Measurements from ENCODE around the gene DDX10. TPM values are rescaled to one million over a fixed set of nuclear protein-coding genes. Genes with fewer than 3 reads are reported as not detected.

DDX10 gene
- polyA plus RNA-seq, 1 of the 3 experiments (the other 2 are of a cell fraction) = 35.8 TPM

DNA sequence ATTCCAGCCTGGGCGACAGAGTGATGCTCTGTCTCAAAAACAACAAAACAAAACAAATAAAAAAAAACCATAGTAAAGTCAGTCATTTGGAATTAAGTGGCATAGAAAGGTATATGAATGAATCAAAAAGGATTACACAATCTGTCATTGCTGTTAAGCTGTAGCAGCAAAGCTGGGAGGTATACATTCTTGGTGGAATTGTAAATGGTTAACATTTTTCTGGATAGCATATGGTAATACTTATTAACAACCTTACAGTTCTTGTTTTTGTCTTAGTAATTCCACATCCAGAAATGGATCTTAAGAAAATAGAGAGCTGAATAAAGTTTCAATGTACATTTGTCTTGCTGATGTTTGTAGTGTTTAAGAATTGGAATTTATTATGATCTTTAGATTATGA, 30.0 kb downstream of the DDX10 start:
- H4K20me1 ChIP-seq (ENCODE audit: insufficient read depth) = no peaks in the 10 kb centered on the region
- H3K9me3 ChIP-seq = no peaks in the 10 kb centered on the region
- 100% methylated on average over 1 of the region's 1 CpG for WGBS (ENCODE audit: low lambda C conversion rate)
- no peak overlapping the region for H3K9ac ChIP-seq
- TF ChIP-seq ELF1 (IDR thresholded peaks at IDR 0.05) (no peak), MEF2A (IDR thresholded peaks at IDR 0.05; ENCODE audit: borderline replicate concordance, low read depth) (no peak)
- ChIA-PET POLR2A (no interaction called here), CTCF (no interaction called here)
- no peak for DNase-seq
- H3F3A ChIP-seq (replicated peaks; ENCODE audit: insufficient read depth) = peaks cover 8% of the 10 kb centered on the region
- H3K79me2 ChIP-seq (ENCODE audit: insufficient read depth) = no peaks in the 10 kb centered on the region
- H3K4me1 ChIP-seq (ENCODE audit: control insufficient read depth in 1 of 2, insufficient read depth in 2 of 2, low read depth in 1 of 2, low read length in 1 of 2) = peaks cover 0 to 7% of the 10 kb centered on the region in 2 experiments; a peak in 1 of 4 replicates
- H3K9me2 ChIP-seq = no peaks in the 10 kb centered on the region
- peaks cover 30 to 51% of the 10 kb centered on the region in 2 experiments for H3K36me3 ChIP-seq (replicated peaks in 1 of 2; ENCODE audit: control insufficient read depth in 1 of 2, insufficient read depth in 2 of 2, low read length in 1 of 2)
- peak overlapping the region in 1 of 2 experiments; percentile 13; a peak in 1 of 4 replicates for H3K27ac ChIP-seq (ENCODE audit: low read depth in 2 of 2, low read length in 1 of 2)
- H3K4me2 ChIP-seq = no peak overlapping the region
- H3K27me3 ChIP-seq (ENCODE audit: insufficient read depth) = no peaks in the 10 kb centered on the region
- H2AFZ ChIP-seq (ENCODE audit: low read depth) = no peak overlapping the region
- no peak overlapping the region for H3K4me3 ChIP-seq (ENCODE audit: low read depth in 2 of 2, low read length in 1 of 2)

DNA sequence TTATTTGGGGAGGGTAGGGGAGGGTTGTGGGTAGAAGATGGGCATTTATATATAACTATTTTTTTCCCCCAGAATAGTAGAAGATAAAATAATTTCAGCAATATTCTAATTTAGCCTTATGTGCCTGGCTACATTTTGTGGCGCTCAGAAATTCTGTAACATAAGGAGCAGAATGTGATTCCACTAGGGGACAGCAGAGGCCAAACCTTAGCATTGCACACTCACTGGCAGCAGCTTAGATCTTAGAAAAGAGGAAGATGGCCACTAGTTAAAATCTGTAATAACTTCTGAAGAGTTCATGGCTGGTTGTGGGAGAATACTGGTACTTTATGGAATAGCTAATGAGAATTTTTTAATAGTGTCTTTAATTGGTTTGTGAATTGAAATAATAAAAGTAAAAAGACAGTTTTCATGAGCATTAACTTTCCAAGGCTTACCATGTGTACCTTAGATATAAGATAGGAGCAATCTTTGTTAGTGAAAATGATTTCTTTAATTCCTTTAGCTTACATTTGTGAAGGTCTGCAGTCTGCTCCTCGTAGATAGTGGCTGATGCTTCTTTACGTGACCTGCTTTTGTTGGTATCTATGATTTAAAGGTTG, 33.1 kb downstream of the DDX10 start:
- no peaks in the 10 kb centered on the region for H3K9me3 ChIP-seq
- WGBS (ENCODE audit: low lambda C conversion rate) = 83% methylated on average over 3 of the region's 3 CpGs
- TF ChIP-seq GABPA (IDR thresholded peaks at IDR 0.05; ENCODE audit: low read depth) (no peak), RAD21 (IDR thresholded peaks at IDR 0.05; ENCODE audit: low read length) (peak; percentile 95), RXRA (IDR thresholded peaks at IDR 0.05; ENCODE audit: borderline replicate concordance, low read depth) (no peak), CHD2 (IDR thresholded peaks at IDR 0.05; ENCODE audit: low read length, partially characterized antibody) (no peak), YY1 (IDR thresholded peaks at IDR 0.05; ENCODE audit: low read depth) (peak; percentile 71; the same call in 1 of the 2 replicates), SMC3 (IDR thresholded peaks at IDR 0.05; ENCODE audit: low read depth, low read length) (peak; percentile 95), TEAD4 (IDR thresholded peaks at IDR 0.05; ENCODE audit: borderline replicate concordance, insufficient read depth) (no peak), FOXM1 (IDR thresholded peaks at IDR 0.05; ENCODE audit: low read depth) (no peak), MXI1 (IDR thresholded peaks at IDR 0.05; ENCODE audit: low read depth, low read length) (no peak), EP300 (IDR thresholded peaks at IDR 0.05; ENCODE audit: borderline replicate concordance in 1 of 2, low read depth in 1 of 2, low read length in 1 of 2) (0 out of 4 replicates have a peak, but pooled peaks of 1 of the 2 experiments have one; percentile 18), JUND (IDR thresholded peaks at IDR 0.05) (no peak), RCOR1 (IDR thresholded peaks at IDR 0.05; ENCODE audit: low read length) (no peak), MEF2A (IDR thresholded peaks at IDR 0.05; ENCODE audit: borderline replicate concordance, low read depth) (no peak), POLR2AphosphoS5 (IDR thresholded peaks at IDR 0.05; ENCODE audit: low read depth, low read length) (no peak), TCF12 (IDR thresholded peaks at IDR 0.05) (no peak), SIN3A (IDR thresholded peaks at IDR 0.05; ENCODE audit: borderline replicate concordance, low read depth, low read length) (no peak), TAF1 (IDR thresholded peaks at IDR 0.05; ENCODE audit: borderline replicate concordance, low read depth, low read length) (no peak), NFIC (IDR thresholded peaks at IDR 0.05; ENCODE audit: borderline replicate concordance) (no peak), NRF1 (IDR thresholded peaks at IDR 0.05; ENCODE audit: low read depth, low read length) (no peak), GATA2 (CRISPR knock-in tag; IDR thresholded peaks at IDR 0.05) (no peak)
- TF ChIP-seq, protein P1, sequence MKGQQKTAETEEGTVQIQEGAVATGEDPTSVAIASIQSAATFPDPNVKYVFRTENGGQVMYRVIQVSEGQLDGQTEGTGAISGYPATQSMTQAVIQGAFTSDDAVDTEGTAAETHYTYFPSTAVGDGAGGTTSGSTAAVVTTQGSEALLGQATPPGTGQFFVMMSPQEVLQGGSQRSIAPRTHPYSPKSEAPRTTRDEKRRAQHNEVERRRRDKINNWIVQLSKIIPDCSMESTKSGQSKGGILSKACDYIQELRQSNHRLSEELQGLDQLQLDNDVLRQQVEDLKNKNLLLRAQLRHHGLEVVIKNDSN (IDR thresholded peaks at IDR 0.05; ENCODE audit: borderline replicate concordance, low read depth) = no peak
- TF ChIP-seq, protein P2, sequence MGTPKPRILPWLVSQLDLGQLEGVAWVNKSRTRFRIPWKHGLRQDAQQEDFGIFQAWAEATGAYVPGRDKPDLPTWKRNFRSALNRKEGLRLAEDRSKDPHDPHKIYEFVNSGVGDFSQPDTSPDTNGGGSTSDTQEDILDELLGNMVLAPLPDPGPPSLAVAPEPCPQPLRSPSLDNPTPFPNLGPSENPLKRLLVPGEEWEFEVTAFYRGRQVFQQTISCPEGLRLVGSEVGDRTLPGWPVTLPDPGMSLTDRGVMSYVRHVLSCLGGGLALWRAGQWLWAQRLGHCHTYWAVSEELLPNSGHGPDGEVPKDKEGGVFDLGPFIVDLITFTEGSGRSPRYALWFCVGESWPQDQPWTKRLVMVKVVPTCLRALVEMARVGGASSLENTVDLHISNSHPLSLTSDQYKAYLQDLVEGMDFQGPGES (IDR thresholded peaks at IDR 0.05; ENCODE audit: low read depth, low read length) = no peak
- TF ChIP-seq, protein P3, sequence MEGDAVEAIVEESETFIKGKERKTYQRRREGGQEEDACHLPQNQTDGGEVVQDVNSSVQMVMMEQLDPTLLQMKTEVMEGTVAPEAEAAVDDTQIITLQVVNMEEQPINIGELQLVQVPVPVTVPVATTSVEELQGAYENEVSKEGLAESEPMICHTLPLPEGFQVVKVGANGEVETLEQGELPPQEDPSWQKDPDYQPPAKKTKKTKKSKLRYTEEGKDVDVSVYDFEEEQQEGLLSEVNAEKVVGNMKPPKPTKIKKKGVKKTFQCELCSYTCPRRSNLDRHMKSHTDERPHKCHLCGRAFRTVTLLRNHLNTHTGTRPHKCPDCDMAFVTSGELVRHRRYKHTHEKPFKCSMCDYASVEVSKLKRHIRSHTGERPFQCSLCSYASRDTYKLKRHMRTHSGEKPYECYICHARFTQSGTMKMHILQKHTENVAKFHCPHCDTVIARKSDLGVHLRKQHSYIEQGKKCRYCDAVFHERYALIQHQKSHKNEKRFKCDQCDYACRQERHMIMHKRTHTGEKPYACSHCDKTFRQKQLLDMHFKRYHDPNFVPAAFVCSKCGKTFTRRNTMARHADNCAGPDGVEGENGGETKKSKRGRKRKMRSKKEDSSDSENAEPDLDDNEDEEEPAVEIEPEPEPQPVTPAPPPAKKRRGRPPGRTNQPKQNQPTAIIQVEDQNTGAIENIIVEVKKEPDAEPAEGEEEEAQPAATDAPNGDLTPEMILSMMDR (IDR thresholded peaks at IDR 0.05) = peak; percentile 99
- TF ChIP-seq, protein P4, sequence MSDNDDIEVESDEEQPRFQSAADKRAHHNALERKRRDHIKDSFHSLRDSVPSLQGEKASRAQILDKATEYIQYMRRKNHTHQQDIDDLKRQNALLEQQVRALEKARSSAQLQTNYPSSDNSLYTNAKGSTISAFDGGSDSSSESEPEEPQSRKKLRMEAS (IDR thresholded peaks at IDR 0.05; ENCODE audit: low read depth) = no peak

More for the DNA sequence above, 33.1 kb downstream of the DDX10 start:
- peaks cover 4% of the 10 kb centered on the region for H3F3A ChIP-seq (replicated peaks; ENCODE audit: insufficient read depth)
- POLR2A ChIA-PET = no interaction called here
- H3K9me2 ChIP-seq = no peaks in the 10 kb centered on the region
- H3K36me3 ChIP-seq (replicated peaks in 1 of 2; ENCODE audit: control insufficient read depth in 1 of 2, insufficient read depth in 2 of 2, low read length in 1 of 2) = peaks cover 35 to 37% of the 10 kb centered on the region in 2 experiments
- H3K79me2 ChIP-seq (ENCODE audit: insufficient read depth) = no peaks in the 10 kb centered on the region
- no peaks in the 10 kb centered on the region for H3K27me3 ChIP-seq (ENCODE audit: insufficient read depth)
- peak; percentile 59 for DNase-seq
- no peak overlapping the region for H3K9ac ChIP-seq
- peak overlapping the region in 1 of 2 experiments; percentile 20; a peak in 1 of 4 replicates for H3K4me3 ChIP-seq (ENCODE audit: low read depth in 2 of 2, low read length in 1 of 2)
- CTCF ChIA-PET = interaction anchor here (0.5 to 2.3 kb wide), 44 partner anchors 8 to 1503 kb away, joined by 3 to 18 read pairs (median 4); no protein-coding TSS in a partner anchor
- no peaks in the 10 kb centered on the region for H4K20me1 ChIP-seq (ENCODE audit: insufficient read depth)
- peaks cover 0 to 7% of the 10 kb centered on the region in 2 experiments; a peak in 1 of 4 replicates for H3K4me1 ChIP-seq (ENCODE audit: control insufficient read depth in 1 of 2, insufficient read depth in 2 of 2, low read depth in 1 of 2, low read length in 1 of 2)
- H3K4me2 ChIP-seq = no peak overlapping the region
- H3K27ac ChIP-seq (ENCODE audit: low read depth in 2 of 2, low read length in 1 of 2) = no peak overlapping the region
- peak overlapping the region; percentile 61; the same call in 1 of the 2 replicates for H2AFZ ChIP-seq (ENCODE audit: low read depth)

Measured in SK-N-SH (cell line).